ENCODE measurements around the gene SP140. TPM values are rescaled to one million over a fixed set of nuclear protein-coding genes. Genes with fewer than 3 reads are reported as not detected.

Gene SP140
- total RNA-seq, 1 donor from 2014 or later, result 0.06 TPM

- Histone ChIP-seq H3K36me3 (no peaks in the 10 kb centered on the region), H3K4me3 (no peak overlapping the region), H3K9me3 (ENCODE audit: low read depth) (no peaks in the 10 kb centered on the region), H4K20me1 (ENCODE audit: low read depth) (no peaks in the 10 kb centered on the region), H3F3A (ENCODE audit: low read depth) (no peaks in the 10 kb centered on the region), H2AFZ (replicated peaks) (no peak overlapping the region), H3K4me1 (no peaks in the 10 kb centered on the region), H3K27me3 (no peaks in the 10 kb centered on the region), H3K27ac (no peak overlapping the region), H3K79me2 (ENCODE audit: low read depth) (no peaks in the 10 kb centered on the region), H3K4me2 (no peak overlapping the region), H3K9ac (no peak overlapping the region)
- Mint-ChIP-seq H3K9me3 (peaks cover 15% of the 10 kb centered on the region), H3K27ac (no peak overlapping the region), H3K4me3 (no peak overlapping the region), H3K27me3 (ENCODE audit: insufficient read depth, low read depth) (peaks cover 4% of the 10 kb centered on the region), H3K36me3 (peaks cover 2% of the 10 kb centered on the region), H3K4me1 (no peaks in the 10 kb centered on the region)
- TF ChIP-seq EZH2 (IDR thresholded peaks at IDR 0.05), result no peak
- no peak for TF ChIP-seq EZH2phosphoT487 (IDR thresholded peaks at IDR 0.05)
- no peak for TF ChIP-seq CTCF (IDR thresholded peaks at IDR 0.05)
- DNase-seq (ENCODE audit: low spot score), result no peak
Observed at GRCh38 chr2:230230087-230230486, 4.6 kb downstream of the SP140 start.

- Histone ChIP-seq H3K36me3 (no peaks in the 10 kb centered on the region), H4K20me1 (ENCODE audit: low read depth) (no peaks in the 10 kb centered on the region), H3K9me3 (ENCODE audit: low read depth) (no peaks in the 10 kb centered on the region), H3K27ac (no peak overlapping the region), H3K79me2 (ENCODE audit: low read depth) (no peaks in the 10 kb centered on the region), H3K4me1 (no peaks in the 10 kb centered on the region), H3K4me3 (no peak overlapping the region), H3K4me2 (no peak overlapping the region), H2AFZ (replicated peaks) (no peak overlapping the region), H3K9ac (no peak overlapping the region), H3K27me3 (no peaks in the 10 kb centered on the region), H3F3A (ENCODE audit: low read depth) (no peaks in the 10 kb centered on the region)
- TF ChIP-seq EZH2 (IDR thresholded peaks at IDR 0.05), result no peak
- TF ChIP-seq CTCF (IDR thresholded peaks at IDR 0.05), result no peak
- TF ChIP-seq EZH2phosphoT487 (IDR thresholded peaks at IDR 0.05), result no peak
- Mint-ChIP-seq H3K4me3 (no peak overlapping the region), H3K27ac (no peak overlapping the region), H3K9me3 (peaks cover 15% of the 10 kb centered on the region), H3K36me3 (peaks cover 2% of the 10 kb centered on the region), H3K4me1 (no peaks in the 10 kb centered on the region), H3K27me3 (ENCODE audit: insufficient read depth, low read depth) (no peaks in the 10 kb centered on the region)
- DNase-seq (ENCODE audit: low spot score), result no peak
Observed at GRCh38 chr2:230230496-230231200, 5.1 kb downstream of the SP140 start.

GRCh38 chr2:230231251-230231650 lies 5.7 kb downstream of the SP140 start:
- no peak for DNase-seq (ENCODE audit: low spot score)
- Mint-ChIP-seq H3K27ac (no peak overlapping the region), H3K4me1 (no peaks in the 10 kb centered on the region), H3K27me3 (ENCODE audit: insufficient read depth, low read depth) (no peaks in the 10 kb centered on the region), H3K4me3 (no peak overlapping the region), H3K36me3 (peaks cover 2% of the 10 kb centered on the region), H3K9me3 (peaks cover 15% of the 10 kb centered on the region)
- no peaks in the 10 kb centered on the region for H3K79me2 ChIP-seq (ENCODE audit: low read depth)
- no peak overlapping the region for H3K27ac ChIP-seq
- H3K9me3 ChIP-seq (ENCODE audit: low read depth), result no peaks in the 10 kb centered on the region
- no peak overlapping the region for H2AFZ ChIP-seq (replicated peaks)
- TF ChIP-seq EZH2 (IDR thresholded peaks at IDR 0.05) (no peak), CTCF (IDR thresholded peaks at IDR 0.05) (no peak), EZH2phosphoT487 (IDR thresholded peaks at IDR 0.05) (no peak)
- no peaks in the 10 kb centered on the region for H3K36me3 ChIP-seq
- no peaks in the 10 kb centered on the region for H4K20me1 ChIP-seq (ENCODE audit: low read depth)
- H3K9ac ChIP-seq, result no peak overlapping the region
- no peak overlapping the region for H3K4me3 ChIP-seq
- no peaks in the 10 kb centered on the region for H3K4me1 ChIP-seq
- no peaks in the 10 kb centered on the region for H3K27me3 ChIP-seq
- H3F3A ChIP-seq (ENCODE audit: low read depth), result no peaks in the 10 kb centered on the region
- no peak overlapping the region for H3K4me2 ChIP-seq

Data from neural progenitor cell (in vitro differentiated cells).